ENCODE measurements around the gene SLC38A2.

DNA sequence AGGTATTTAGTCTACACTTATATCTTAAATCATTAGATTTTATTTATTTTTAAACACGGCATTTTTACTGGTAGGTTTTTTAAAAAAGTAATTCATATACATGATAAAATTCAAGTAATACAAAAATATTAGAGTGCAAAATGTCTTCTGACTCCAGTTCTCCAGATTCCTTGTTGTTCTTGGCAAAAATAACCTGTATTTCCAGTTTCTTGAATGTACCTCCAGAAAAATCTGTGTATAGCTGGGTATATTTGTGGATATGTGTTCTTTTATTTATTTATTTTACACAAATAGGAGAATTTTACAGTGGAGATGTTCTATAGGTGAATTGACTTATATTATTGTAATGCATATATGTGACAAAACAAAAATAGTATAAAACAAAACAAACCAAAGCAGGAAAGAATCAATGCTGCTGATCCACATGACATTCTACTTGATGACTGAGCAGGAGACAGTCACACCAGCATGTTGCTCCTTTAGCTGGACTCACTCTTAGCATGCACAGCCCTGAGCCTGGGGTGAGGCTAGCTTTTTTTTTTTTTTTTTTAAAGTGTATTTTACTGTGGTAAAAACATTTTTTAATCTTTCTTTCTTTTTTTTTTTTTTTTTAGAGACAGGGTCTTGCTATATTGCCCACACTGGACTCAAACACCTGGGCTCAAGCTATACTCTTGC, 42.2 kb upstream of the SLC38A2 start:
- TF ChIP-seq, protein P1, sequence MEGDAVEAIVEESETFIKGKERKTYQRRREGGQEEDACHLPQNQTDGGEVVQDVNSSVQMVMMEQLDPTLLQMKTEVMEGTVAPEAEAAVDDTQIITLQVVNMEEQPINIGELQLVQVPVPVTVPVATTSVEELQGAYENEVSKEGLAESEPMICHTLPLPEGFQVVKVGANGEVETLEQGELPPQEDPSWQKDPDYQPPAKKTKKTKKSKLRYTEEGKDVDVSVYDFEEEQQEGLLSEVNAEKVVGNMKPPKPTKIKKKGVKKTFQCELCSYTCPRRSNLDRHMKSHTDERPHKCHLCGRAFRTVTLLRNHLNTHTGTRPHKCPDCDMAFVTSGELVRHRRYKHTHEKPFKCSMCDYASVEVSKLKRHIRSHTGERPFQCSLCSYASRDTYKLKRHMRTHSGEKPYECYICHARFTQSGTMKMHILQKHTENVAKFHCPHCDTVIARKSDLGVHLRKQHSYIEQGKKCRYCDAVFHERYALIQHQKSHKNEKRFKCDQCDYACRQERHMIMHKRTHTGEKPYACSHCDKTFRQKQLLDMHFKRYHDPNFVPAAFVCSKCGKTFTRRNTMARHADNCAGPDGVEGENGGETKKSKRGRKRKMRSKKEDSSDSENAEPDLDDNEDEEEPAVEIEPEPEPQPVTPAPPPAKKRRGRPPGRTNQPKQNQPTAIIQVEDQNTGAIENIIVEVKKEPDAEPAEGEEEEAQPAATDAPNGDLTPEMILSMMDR (IDR thresholded peaks at IDR 0.05; ENCODE audit: insufficient read depth, low read depth, low read length), result no peak
- TF ChIP-seq EZH2 (IDR thresholded peaks at IDR 0.05; ENCODE audit: insufficient read depth, low read length), result no peak
